Caco-2 (cell line): ENCODE data around the gene UNC5B. TPM values are rescaled to one million over a fixed set of nuclear protein-coding genes. Genes with fewer than 3 reads are reported as not detected.

ENCODE experiments used
- BruUV-seq: library from RNA; stranded (reverse); fragments of 400-500 nt; replicated peaks from 2 replicates; lab custom pipeline; 2021; lab: Mats Ljungman, UMichigan
- CTCF ChIA-PET: fragments of 300-600 bp; sonication (Branson Sonifier 250); formaldehyde crosslinking; loops from one replicate; lab custom pipeline; 2022; ENCODE audit warnings: antibody characterized with exemption; lab: Charles Lee
- POLR2A ChIA-PET: fragments of 300-600 bp; sonication (Branson Sonifier 250); formaldehyde crosslinking; loops from one replicate; lab custom pipeline; 2022; ENCODE audit warnings: antibody characterized with exemption; lab: Charles Lee
- DNase-seq, 2 experiments: peaks; one replicate each; pipeline versions ENCODE4 v3.0.0 to v3.0.0-alpha.2; 2020 to 2022
- H3K27me3 ChIP-seq: replicated peaks from 2 replicates; pipeline ENCODE4 v1.6.0; 2011; ENCODE audit warnings: low read length; ENCODE audit not compliant: control insufficient read depth, insufficient read depth
- H3K36me3 ChIP-seq: 2 replicates; pipeline ENCODE4 v1.5.1; 2011; ENCODE audit warnings: low read length; ENCODE audit not compliant: control insufficient read depth, insufficient read depth
- H3K4me1 ChIP-seq: fragments of 250-450 bp; sonication (Bioruptor Pico); 2 replicates; pipeline ENCODE4 v1.5.1; 2020; ENCODE audit warnings: mild to moderate bottlenecking
- H3K4me3 ChIP-seq: 2 replicates; pipeline ENCODE4 v1.5.1; 2011; ENCODE audit warnings: low read depth, mild to moderate bottlenecking, control low read depth, low read length
- H3K9me3 ChIP-seq: fragments of 250-450 bp; sonication (Bioruptor Pico); 2 replicates; pipeline ENCODE4 v1.5.1; 2020; ENCODE audit warnings: mild to moderate bottlenecking, moderate library complexity
- H3K27ac Mint-ChIP-seq: one replicate; pipeline ENCODE4 v1.8.0; 2022; ENCODE audit warnings: mixed read lengths; ENCODE audit not compliant: unreplicated experiment
- H3K27me3 Mint-ChIP-seq: one replicate; pipeline ENCODE4 v1.8.0; 2022; ENCODE audit warnings: mixed read lengths; ENCODE audit not compliant: insufficient read depth, unreplicated experiment
- H3K36me3 Mint-ChIP-seq: one replicate; pipeline ENCODE4 v1.8.0; 2022; ENCODE audit warnings: mild to moderate bottlenecking, mixed read lengths; ENCODE audit not compliant: insufficient read depth, unreplicated experiment
- H3K4me1 Mint-ChIP-seq: one replicate; pipeline ENCODE4 v1.8.0; 2022; ENCODE audit warnings: low read depth, mixed read lengths; ENCODE audit not compliant: unreplicated experiment
- H3K4me3 Mint-ChIP-seq: one replicate; pipeline ENCODE4 v1.8.0; 2022; ENCODE audit warnings: mild to moderate bottlenecking, moderate library complexity, mixed read lengths; ENCODE audit not compliant: unreplicated experiment
- H3K9me3 Mint-ChIP-seq: one replicate; pipeline ENCODE4 v1.8.0; 2022; ENCODE audit warnings: mixed read lengths; ENCODE audit not compliant: unreplicated experiment
- intact Hi-C: fragments of 100-400 bp; cut with micrococcal nuclease; formaldehyde crosslinking; loops from one replicate; pipeline ENCODE4 v1.10.0; 2022; ENCODE audit not compliant: unreplicated experiment
- total RNA-seq: library from RNA; stranded (reverse); gene quantifications from 2 replicates; pipeline ENCODE4 v1.2.3, GENCODE V29; 2022
- TF ChIP-seq, protein P1 (sequence below), 2 experiments: fragments of 200-600 bp in 1 of 2; IDR thresholded peaks; 1 replicate in 1 of 2; 2 replicates in 1 of 2; pipeline versions ENCODE4 v1.5.1 to v1.8.0; 2011 to 2022; ENCODE audit warnings: antibody characterized with exemption in 1 of 2, control low read depth in 1 of 2, inconsistent platforms in 1 of 2, low read depth in 1 of 2, low read length in 1 of 2, mild to moderate bottlenecking in 1 of 2, moderate library complexity in 1 of 2; ENCODE audit not compliant: insufficient read depth in 1 of 2, severe bottlenecking in 1 of 2, unreplicated experiment in 1 of 2

UNC5B gene
- total RNA-seq, 1 experiment from 2014 or later: 22.4 TPM

DNA sequence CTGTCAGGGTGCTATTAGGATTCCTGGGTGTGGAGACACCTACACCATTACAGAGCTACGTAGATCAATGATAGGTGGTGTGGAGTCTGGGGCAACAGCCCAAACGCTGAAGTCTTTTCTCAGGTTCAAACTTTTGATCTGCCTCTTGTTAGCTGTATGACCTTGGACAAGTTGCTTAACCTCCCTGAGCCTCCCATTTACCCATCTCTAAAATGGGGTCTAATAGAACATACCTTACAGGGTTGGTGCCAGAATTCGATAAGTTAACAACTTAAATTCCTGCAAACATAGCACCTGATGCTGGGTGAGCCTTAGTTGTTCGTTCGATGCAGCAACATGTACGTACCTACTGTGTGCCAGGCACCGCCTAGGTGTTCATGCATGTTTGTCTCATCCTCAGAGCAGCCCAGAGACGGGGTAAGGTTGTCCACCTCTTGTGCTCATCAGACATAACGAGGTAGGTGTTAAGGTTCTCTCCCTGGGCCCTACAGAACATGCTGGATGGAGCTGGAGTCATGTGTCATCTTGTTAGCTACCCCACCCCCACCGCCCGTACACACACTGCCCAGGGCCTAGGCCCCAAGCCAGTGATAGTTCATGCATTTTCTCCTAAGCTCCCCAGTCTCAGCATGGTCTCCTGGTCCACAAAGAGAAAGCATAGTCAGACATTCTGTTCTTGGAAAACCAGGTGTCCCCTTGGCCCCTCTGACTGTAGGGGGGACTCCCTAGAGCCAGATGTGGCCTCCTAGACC is 65.7 kb downstream of the UNC5B start:
- H3K27ac Mint-ChIP-seq: no peak overlapping the region
- Histone ChIP-seq H3K27me3 (no peaks in the 10 kb centered on the region), H3K36me3 (no peaks in the 10 kb centered on the region), H3K9me3 (no peaks in the 10 kb centered on the region), H3K4me1 (no peaks in the 10 kb centered on the region), H3K4me3 (no peak overlapping the region)
- BruUV-seq: no TSS peak
- no peak for DNase-seq
- H3K4me3 Mint-ChIP-seq: no peak overlapping the region
- CTCF ChIA-PET: interaction anchor here (1.1 kb wide), 1 partner anchor 12 kb away, joined by 3 read pairs; no protein-coding TSS in a partner anchor
- no peaks in the 10 kb centered on the region for H3K36me3 Mint-ChIP-seq
- POLR2A ChIA-PET: no interaction called here
- no peaks in the 10 kb centered on the region for H3K4me1 Mint-ChIP-seq
- no peaks in the 10 kb centered on the region for H3K9me3 Mint-ChIP-seq
- H3K27me3 Mint-ChIP-seq: no peaks in the 10 kb centered on the region
- intact Hi-C loops: no loop called here
- TF ChIP-seq, protein P1, sequence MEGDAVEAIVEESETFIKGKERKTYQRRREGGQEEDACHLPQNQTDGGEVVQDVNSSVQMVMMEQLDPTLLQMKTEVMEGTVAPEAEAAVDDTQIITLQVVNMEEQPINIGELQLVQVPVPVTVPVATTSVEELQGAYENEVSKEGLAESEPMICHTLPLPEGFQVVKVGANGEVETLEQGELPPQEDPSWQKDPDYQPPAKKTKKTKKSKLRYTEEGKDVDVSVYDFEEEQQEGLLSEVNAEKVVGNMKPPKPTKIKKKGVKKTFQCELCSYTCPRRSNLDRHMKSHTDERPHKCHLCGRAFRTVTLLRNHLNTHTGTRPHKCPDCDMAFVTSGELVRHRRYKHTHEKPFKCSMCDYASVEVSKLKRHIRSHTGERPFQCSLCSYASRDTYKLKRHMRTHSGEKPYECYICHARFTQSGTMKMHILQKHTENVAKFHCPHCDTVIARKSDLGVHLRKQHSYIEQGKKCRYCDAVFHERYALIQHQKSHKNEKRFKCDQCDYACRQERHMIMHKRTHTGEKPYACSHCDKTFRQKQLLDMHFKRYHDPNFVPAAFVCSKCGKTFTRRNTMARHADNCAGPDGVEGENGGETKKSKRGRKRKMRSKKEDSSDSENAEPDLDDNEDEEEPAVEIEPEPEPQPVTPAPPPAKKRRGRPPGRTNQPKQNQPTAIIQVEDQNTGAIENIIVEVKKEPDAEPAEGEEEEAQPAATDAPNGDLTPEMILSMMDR (IDR thresholded peaks at IDR 0.05; ENCODE audit: insufficient read depth in 1 of 2, low read depth in 1 of 2, low read length in 1 of 2, severe bottlenecking in 1 of 2, unreplicated experiment in 1 of 2): no peak

- ChIA-PET CTCF (no interaction called here), POLR2A (no interaction called here)
- H3K27me3 ChIP-seq: no peaks in the 10 kb centered on the region
- H3K4me1 ChIP-seq: no peaks in the 10 kb centered on the region
- H3K4me1 Mint-ChIP-seq: no peaks in the 10 kb centered on the region
- H3K36me3 Mint-ChIP-seq: no peaks in the 10 kb centered on the region
- no peak overlapping the region for H3K4me3 Mint-ChIP-seq
- intact Hi-C loops: no loop called here
- no peaks in the 10 kb centered on the region for H3K9me3 ChIP-seq
- H3K9me3 Mint-ChIP-seq: no peaks in the 10 kb centered on the region
- H3K27ac Mint-ChIP-seq: no peak overlapping the region
- TF ChIP-seq, protein P1 (IDR thresholded peaks at IDR 0.05; ENCODE audit: insufficient read depth in 1 of 2, low read depth in 1 of 2, low read length in 1 of 2, severe bottlenecking in 1 of 2, unreplicated experiment in 1 of 2): no peak
- no TSS peak for BruUV-seq
- H3K4me3 ChIP-seq: no peak overlapping the region
- no peak for DNase-seq
- H3K36me3 ChIP-seq: no peaks in the 10 kb centered on the region
- no peaks in the 10 kb centered on the region for H3K27me3 Mint-ChIP-seq
Measured at GRCh38 chr10:71278691-71279588, 66.6 kb downstream of the UNC5B start.

DNA sequence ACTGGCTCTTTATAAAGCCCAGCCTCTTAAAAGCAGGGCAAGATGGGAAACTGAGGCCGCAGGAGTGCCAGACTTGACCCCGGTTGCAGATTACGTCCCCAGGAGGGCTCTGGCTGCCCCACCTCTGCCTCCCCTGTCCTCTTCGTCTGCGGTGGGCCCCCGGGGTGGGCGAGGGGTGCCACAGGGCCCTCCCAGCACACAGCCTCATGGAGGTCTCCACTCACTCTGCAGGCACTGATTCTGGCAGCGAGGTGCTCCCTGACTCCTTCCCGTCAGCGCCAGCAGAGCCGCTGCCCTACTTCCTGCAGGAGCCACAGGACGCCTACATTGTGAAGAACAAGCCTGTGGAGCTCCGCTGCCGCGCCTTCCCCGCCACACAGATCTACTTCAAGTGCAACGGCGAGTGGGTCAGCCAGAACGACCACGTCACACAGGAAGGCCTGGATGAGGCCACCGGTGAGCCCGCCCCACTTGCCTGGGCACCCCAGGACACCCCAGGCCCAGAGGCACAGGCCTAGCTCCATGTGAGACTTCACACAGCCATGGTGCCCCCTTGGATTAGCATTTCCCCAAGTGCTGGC is 67.3 kb downstream of the UNC5B start:
- H3K4me3 Mint-ChIP-seq: no peak overlapping the region
- CTCF ChIA-PET: interaction anchor here (1.1 kb wide), 1 partner anchor 9 kb away, joined by 3 read pairs; no protein-coding TSS in a partner anchor
- no peaks in the 10 kb centered on the region for H3K36me3 Mint-ChIP-seq
- POLR2A ChIA-PET: no interaction called here
- no peaks in the 10 kb centered on the region for H3K4me1 Mint-ChIP-seq
- Histone ChIP-seq H3K4me1 (no peaks in the 10 kb centered on the region), H3K27me3 (no peaks in the 10 kb centered on the region), H3K9me3 (no peaks in the 10 kb centered on the region), H3K4me3 (no peak overlapping the region), H3K36me3 (no peaks in the 10 kb centered on the region)
- BruUV-seq: no TSS peak
- H3K9me3 Mint-ChIP-seq: no peaks in the 10 kb centered on the region
- H3K27ac Mint-ChIP-seq: no peak overlapping the region
- no peaks in the 10 kb centered on the region for H3K27me3 Mint-ChIP-seq
- DNase-seq: no peak
- intact Hi-C loops: no loop called here
- TF ChIP-seq, protein P1 (IDR thresholded peaks at IDR 0.05; ENCODE audit: insufficient read depth in 1 of 2, low read depth in 1 of 2, low read length in 1 of 2, severe bottlenecking in 1 of 2, unreplicated experiment in 1 of 2): no peak
